ENCODE results near the gene RAX2.

RAX2 gene

DNA sequence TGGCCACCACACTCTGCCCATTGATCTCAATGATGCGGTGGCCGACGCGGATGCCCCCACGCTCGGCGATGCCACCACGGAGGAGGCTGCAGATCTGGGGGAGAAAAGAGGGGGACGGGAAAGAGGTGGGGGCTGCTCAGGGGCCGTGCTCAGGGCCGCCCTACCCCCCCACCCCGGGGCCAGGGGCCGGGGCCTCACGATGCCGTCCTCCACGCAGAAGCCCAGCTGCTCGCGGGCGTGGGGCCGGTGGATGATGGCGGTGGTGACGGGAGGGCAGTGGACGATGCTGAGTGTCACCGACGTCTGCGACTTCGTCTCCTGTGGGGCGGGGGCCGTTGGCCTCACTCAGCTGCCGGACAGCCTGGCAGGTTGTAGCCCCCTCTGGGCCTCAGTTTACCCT, 20.8 kb downstream of the RAX2 start:
- H3K9ac ChIP-seq (ENCODE audit: low read depth, low read length): no peak overlapping the region
- peaks cover 19% of the 10 kb centered on the region for H3K36me3 ChIP-seq (ENCODE audit: insufficient read depth, low read depth, low read length)
- H3K4me1 ChIP-seq (ENCODE audit: insufficient read depth, low read length): no peaks in the 10 kb centered on the region
- H3K4me3 ChIP-seq (ENCODE audit: low read length): no peak overlapping the region
- no peaks in the 10 kb centered on the region for H3K27me3 ChIP-seq (ENCODE audit: insufficient read depth, low read length)
- H3K27ac ChIP-seq (ENCODE audit: low read length): no peak overlapping the region
- H3K9me3 ChIP-seq (ENCODE audit: insufficient read depth, low read depth, low read length): no peaks in the 10 kb centered on the region

DNA sequence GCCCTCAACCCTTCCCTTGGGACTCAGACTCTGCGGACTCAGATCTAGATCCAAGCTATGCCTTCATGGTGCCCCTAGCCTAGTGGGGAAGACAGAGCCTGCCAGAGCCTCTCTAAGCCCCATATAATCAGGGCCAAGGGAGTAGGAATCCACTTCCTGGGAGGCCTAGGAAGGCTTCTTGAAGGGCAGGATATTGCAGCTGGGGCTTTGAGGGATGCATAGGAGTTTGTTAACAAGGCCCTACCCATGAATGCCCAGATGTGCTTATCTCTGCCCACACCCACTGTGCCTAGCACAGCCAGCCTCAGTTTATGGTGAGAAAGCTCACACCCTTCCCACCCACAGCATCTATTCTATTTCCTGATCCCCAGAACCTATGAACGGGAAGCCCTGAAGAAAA, 21.8 kb downstream of the RAX2 start:
- H3K36me3 ChIP-seq (ENCODE audit: insufficient read depth, low read depth, low read length): peaks cover 19% of the 10 kb centered on the region

DNA sequence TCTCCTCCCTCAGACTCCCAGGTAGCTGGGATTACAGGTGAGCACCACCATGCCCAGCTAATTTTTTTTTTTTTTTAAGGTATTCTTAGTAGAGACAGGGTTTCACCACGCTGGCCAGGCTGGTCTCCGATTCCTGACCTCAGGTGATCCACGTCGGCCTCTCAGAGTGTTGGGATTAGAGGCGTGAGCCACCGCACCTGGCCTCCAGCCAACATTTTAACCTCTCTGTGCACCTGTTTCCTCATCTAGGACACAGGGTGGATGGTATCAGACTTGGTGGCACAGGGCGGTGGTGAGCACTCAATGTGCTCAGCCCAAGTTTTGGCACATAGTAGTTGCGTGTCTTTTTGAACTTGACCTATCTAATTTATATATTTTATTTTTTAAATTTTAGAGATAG, 23.1 kb downstream of the RAX2 start:
- H3K27me3 ChIP-seq (ENCODE audit: insufficient read depth, low read length): no peaks in the 10 kb centered on the region
- no peak overlapping the region for H3K27ac ChIP-seq (ENCODE audit: low read length)
- H3K36me3 ChIP-seq (ENCODE audit: insufficient read depth, low read depth, low read length): peaks cover 19% of the 10 kb centered on the region
- H3K9me3 ChIP-seq (ENCODE audit: insufficient read depth, low read depth, low read length): no peaks in the 10 kb centered on the region
- no peak overlapping the region for H3K4me3 ChIP-seq (ENCODE audit: low read length)
- no peaks in the 10 kb centered on the region for H3K4me1 ChIP-seq (ENCODE audit: insufficient read depth, low read length)
- no peak overlapping the region for H3K9ac ChIP-seq (ENCODE audit: low read depth, low read length)

More for the DNA sequence above, 21.8 kb downstream of the RAX2 start:
- no peak overlapping the region for H3K27ac ChIP-seq (ENCODE audit: low read length)
- H3K27me3 ChIP-seq (ENCODE audit: insufficient read depth, low read length): no peaks in the 10 kb centered on the region
- no peaks in the 10 kb centered on the region for H3K9me3 ChIP-seq (ENCODE audit: insufficient read depth, low read depth, low read length)
- H3K4me3 ChIP-seq (ENCODE audit: low read length): no peak overlapping the region
- H3K4me1 ChIP-seq (ENCODE audit: insufficient read depth, low read length): no peaks in the 10 kb centered on the region
- no peak overlapping the region for H3K9ac ChIP-seq (ENCODE audit: low read depth, low read length)

DNA sequence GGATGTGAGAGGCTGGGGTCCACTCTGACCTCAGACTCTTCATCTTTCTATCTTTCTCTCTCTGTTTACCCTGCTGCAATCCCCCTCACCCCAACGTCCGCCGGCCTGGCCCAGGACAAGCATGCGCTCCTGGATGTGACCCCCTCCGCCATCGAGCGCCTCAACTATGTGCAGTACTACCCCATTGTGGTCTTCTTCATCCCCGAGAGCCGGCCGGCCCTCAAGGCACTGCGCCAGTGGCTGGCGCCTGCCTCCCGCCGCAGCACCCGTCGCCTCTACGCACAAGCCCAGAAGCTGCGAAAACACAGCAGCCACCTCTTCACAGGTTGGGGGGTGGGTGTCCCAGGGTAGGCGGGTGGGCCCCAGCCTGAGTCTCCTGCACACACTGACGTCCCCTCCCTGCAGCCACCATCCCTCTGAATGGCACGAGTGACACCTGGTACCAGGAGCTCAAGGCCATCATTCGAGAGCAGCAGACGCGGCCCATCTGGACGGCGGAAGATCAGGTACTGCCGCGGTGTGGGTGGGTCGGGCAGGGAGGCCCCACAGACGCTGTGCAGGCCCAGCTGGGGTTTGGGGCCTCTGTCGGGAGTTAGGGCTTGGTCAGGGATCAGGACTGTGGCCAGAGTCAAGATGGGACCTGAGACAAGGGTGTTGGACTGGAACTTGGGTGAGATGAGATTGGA, 25.5 kb downstream of the RAX2 start:
- Histone ChIP-seq H3K9ac (ENCODE audit: low read depth, low read length) (no peak overlapping the region), H3K27ac (ENCODE audit: low read length) (no peak overlapping the region), H3K4me1 (ENCODE audit: insufficient read depth, low read length) (no peaks in the 10 kb centered on the region), H3K36me3 (ENCODE audit: insufficient read depth, low read depth, low read length) (peaks cover 10% of the 10 kb centered on the region; the same call in 1 of the 2 replicates), H3K27me3 (ENCODE audit: insufficient read depth, low read length) (no peaks in the 10 kb centered on the region), H3K9me3 (ENCODE audit: insufficient read depth, low read depth, low read length) (no peaks in the 10 kb centered on the region), H3K4me3 (ENCODE audit: low read length) (no peak overlapping the region)

DNA sequence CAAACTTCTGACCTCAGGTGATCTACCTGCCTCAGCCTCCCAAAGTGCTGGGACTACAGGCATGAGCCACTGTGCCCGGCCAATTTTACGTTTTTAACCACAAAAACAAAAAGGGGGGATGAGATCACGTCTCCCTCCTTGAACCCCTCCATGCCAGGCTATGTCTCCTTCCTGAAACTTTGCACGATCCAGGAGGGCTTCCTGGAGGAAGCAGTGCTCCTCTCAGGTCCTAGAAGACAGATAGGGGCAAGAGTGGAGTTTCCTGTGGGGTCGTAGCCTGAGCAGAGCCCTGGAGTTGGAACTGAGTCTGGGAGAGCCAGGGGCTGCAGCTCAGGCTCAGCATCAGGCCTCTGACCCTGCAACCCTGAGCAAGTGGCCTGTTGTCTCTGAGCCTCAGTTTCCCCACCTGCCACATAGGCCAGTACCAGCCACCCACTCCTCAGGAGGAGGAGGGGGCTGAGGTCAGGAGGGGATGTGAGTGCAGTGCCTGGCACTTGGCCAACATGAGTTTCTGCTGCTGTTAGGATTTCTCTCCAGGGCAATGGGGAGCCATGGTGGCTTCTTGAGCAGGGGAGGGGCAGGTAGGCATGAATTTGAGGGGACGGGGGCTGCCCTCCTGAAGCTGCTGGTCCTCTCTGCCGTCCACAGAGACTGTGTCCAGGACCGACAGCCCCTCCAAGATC, 26.5 kb downstream of the RAX2 start:
- Histone ChIP-seq H3K9ac (ENCODE audit: low read depth, low read length) (no peak overlapping the region), H3K9me3 (ENCODE audit: insufficient read depth, low read depth, low read length) (no peaks in the 10 kb centered on the region), H3K27me3 (ENCODE audit: insufficient read depth, low read length) (no peaks in the 10 kb centered on the region), H3K36me3 (ENCODE audit: insufficient read depth, low read depth, low read length) (peaks cover 6% of the 10 kb centered on the region; the same call in 1 of the 2 replicates), H3K4me3 (ENCODE audit: low read length) (no peak overlapping the region), H3K4me1 (ENCODE audit: insufficient read depth, low read length) (no peaks in the 10 kb centered on the region), H3K27ac (ENCODE audit: low read length) (no peak overlapping the region)

DNA sequence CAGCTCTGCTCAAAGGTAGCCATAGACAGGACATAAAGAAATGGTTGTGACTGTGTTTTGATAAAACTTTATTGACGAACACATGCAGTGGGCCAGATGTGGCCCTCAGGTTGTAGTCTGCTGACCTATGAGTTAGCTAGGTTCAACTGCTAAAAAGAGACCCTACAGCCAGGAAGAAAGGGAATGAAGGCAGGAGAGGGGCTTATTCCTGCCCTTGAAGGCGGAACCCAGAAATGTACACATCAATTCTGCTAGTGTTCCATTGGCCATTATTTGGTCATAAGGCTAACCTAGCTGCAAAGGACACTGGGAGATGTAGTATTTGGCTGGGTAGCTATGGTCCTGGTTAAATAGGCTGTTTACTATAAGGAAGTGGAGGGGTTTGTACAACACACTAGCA, 28.5 kb downstream of the RAX2 start:
- no peak overlapping the region for H3K27ac ChIP-seq (ENCODE audit: low read length)
- H3K36me3 ChIP-seq (ENCODE audit: insufficient read depth, low read depth, low read length): no peaks in the 10 kb centered on the region
- no peaks in the 10 kb centered on the region for H3K4me1 ChIP-seq (ENCODE audit: insufficient read depth, low read length)
- H3K9me3 ChIP-seq (ENCODE audit: insufficient read depth, low read depth, low read length): no peaks in the 10 kb centered on the region
- no peak overlapping the region for H3K4me3 ChIP-seq (ENCODE audit: low read length)
- no peak overlapping the region for H3K9ac ChIP-seq (ENCODE audit: low read depth, low read length)
- H3K27me3 ChIP-seq (ENCODE audit: insufficient read depth, low read length): no peaks in the 10 kb centered on the region

DNA sequence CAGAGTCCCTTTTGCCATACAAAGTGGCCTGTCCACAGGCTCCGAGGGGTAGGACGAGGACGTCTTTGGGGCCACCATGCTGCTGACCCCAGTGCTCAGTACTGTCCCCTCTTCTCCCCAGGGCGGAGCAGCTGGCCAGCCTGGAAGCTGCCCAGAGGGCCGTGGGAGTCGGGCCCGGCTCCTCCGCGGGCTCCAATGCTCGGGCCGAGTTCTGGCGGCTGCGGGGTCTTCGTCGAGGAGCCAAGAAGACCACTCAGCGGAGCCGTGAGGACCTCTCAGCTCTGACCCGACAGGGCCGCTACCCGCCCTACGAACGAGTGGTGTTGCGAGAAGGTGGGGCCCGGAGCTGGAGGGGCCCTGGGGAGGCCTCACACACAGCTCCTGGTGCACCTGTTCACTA, 31.6 kb downstream of the RAX2 start:
- no peaks in the 10 kb centered on the region for H3K4me1 ChIP-seq (ENCODE audit: insufficient read depth, low read length)
- H3K9ac ChIP-seq (ENCODE audit: low read depth, low read length): no peak overlapping the region
- no peaks in the 10 kb centered on the region; the same call in 1 of the 2 replicates for H3K36me3 ChIP-seq (ENCODE audit: insufficient read depth, low read depth, low read length)
- H3K4me3 ChIP-seq (ENCODE audit: low read length): no peak overlapping the region
- no peak overlapping the region for H3K27ac ChIP-seq (ENCODE audit: low read length)
- no peaks in the 10 kb centered on the region for H3K27me3 ChIP-seq (ENCODE audit: insufficient read depth, low read length)
- H3K9me3 ChIP-seq (ENCODE audit: insufficient read depth, low read depth, low read length): no peaks in the 10 kb centered on the region

DNA sequence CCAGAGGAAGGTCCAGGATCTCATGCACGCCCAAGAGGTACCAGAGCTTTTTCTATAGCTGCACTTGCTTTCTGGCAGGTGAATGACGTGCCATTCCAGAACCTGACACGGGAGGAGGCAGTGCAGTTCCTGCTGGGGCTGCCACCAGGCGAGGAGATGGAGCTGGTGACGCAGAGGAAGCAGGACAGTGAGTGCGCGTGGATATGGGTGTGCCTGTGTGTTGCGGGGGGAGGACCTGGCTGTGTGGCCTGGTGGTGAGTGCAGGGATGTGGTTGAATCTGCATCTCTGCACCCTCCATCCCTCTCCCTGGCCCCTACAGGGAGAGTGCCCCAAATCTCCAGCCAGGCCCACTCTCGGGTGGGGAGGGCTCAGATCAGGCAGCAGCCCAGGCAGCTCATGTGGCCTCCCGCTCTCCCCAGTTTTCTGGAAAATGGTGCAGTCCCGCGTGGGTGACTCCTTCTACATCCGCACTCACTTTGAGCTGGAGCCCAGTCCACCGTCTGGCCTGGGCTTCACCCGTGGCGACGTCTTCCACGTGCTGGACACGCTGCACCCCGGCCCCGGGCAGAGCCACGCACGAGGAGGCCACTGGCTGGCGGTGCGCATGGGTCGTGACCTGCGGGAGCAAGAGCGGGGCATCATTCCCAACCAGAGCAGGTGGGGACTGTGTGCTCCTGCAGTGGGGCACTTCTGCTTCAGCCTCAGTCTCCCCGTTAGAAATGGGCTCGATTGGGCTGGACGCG, 33.4 kb downstream of the RAX2 start:
- Histone ChIP-seq H3K27me3 (ENCODE audit: insufficient read depth, low read length) (no peaks in the 10 kb centered on the region), H3K27ac (ENCODE audit: low read length) (no peak overlapping the region), H3K36me3 (ENCODE audit: insufficient read depth, low read depth, low read length) (no peaks in the 10 kb centered on the region; the same call in 1 of the 2 replicates), H3K9me3 (ENCODE audit: insufficient read depth, low read depth, low read length) (no peaks in the 10 kb centered on the region), H3K9ac (ENCODE audit: low read depth, low read length) (no peak overlapping the region), H3K4me3 (ENCODE audit: low read length) (no peak overlapping the region), H3K4me1 (ENCODE audit: insufficient read depth, low read length) (no peaks in the 10 kb centered on the region)

DNA sequence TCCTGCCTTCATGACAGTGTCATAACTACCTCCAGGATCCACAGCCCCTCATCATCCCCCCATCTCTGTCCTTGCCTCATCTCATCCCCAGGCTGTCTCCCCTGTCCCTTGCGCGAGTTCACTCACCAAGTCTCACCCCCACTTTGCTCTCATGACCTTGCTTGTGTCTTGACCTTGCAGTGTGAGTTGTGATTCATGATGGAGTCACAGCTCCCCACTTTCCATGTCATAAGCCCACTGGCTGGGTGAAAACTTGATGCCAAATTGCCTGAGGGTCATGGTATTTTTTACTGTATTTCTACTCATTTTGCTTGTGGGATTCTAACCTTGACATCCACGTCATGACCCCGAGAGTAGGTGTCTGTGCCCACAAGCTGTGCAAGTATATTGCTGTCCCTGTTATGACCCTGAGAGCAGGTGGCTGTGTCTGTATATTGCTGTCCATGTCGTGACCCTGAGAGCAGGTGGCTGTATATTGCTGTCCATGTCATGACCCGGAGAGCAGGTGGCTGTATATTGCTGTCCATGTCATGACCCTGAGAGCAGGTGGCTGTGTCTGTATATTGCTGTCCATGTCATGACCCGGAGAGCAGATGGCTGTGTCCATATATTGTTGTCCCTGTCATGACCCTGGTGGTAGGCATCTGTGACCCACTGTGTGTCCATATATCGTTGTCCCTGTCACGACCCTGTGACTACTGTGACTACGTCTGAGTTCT, 34.4 kb downstream of the RAX2 start:
- Histone ChIP-seq H3K4me1 (ENCODE audit: insufficient read depth, low read length) (no peaks in the 10 kb centered on the region), H3K27ac (ENCODE audit: low read length) (no peak overlapping the region), H3K9me3 (ENCODE audit: insufficient read depth, low read depth, low read length) (no peaks in the 10 kb centered on the region), H3K9ac (ENCODE audit: low read depth, low read length) (no peak overlapping the region), H3K36me3 (ENCODE audit: insufficient read depth, low read depth, low read length) (no peaks in the 10 kb centered on the region; the same call in 1 of the 2 replicates), H3K27me3 (ENCODE audit: insufficient read depth, low read length) (no peaks in the 10 kb centered on the region), H3K4me3 (ENCODE audit: low read length) (no peak overlapping the region)

DNA sequence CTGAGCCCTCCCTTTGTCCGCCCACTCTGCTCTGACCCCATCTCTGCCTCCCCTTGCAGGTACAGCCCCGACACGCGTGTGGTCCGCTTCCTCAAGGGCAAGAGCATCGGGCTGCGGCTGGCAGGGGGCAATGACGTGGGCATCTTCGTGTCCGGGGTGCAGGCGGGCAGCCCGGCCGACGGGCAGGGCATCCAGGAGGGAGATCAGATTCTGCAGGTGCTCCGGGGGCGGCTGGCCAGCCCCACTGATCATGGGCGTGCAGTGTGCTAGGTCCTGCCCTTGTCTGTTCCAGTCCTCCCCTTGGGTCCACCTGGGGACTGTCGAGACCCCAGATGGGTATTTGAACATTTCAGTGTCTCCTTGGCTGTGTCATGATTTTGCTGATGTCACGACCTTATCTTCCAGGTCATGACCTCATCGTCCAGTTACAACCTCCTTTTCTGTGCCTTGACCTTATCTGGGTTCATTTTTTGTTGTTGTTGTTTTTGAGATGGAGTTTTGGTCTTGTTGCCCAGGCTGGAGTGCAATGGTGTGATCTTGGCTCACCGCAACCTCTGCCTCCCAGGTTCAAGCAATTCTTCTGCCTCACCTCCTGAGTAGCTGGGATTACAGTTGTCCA, 35.8 kb downstream of the RAX2 start:
- Histone ChIP-seq H3K4me1 (ENCODE audit: insufficient read depth, low read length) (no peaks in the 10 kb centered on the region), H3K27me3 (ENCODE audit: insufficient read depth, low read length) (no peaks in the 10 kb centered on the region), H3K36me3 (ENCODE audit: insufficient read depth, low read depth, low read length) (no peaks in the 10 kb centered on the region; the same call in 1 of the 2 replicates), H3K27ac (ENCODE audit: low read length) (no peak overlapping the region), H3K4me3 (ENCODE audit: low read length) (no peak overlapping the region), H3K9me3 (ENCODE audit: insufficient read depth, low read depth, low read length) (no peaks in the 10 kb centered on the region), H3K9ac (ENCODE audit: low read depth, low read length) (no peak overlapping the region)

DNA sequence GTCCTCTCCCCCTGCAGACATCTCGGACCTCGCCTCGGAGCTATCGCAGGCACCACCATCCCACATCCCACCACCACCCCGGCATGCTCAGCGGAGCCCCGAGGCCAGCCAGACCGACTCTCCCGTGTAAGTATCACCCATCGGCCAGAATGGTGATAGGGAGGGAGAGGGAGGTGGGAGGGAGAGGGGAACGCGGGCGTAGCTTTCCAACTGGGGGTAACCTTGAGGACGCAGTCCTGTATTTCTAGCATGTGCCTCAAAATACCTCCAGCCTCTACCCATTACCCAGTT, 37.8 kb downstream of the RAX2 start:
- H3K4me1 ChIP-seq (ENCODE audit: insufficient read depth, low read length): no peaks in the 10 kb centered on the region
- no peaks in the 10 kb centered on the region; the same call in 1 of the 2 replicates for H3K36me3 ChIP-seq (ENCODE audit: insufficient read depth, low read depth, low read length)
- no peak overlapping the region for H3K9ac ChIP-seq (ENCODE audit: low read depth, low read length)
- no peaks in the 10 kb centered on the region for H3K27me3 ChIP-seq (ENCODE audit: insufficient read depth, low read length)
- no peak overlapping the region for H3K4me3 ChIP-seq (ENCODE audit: low read length)
- no peak overlapping the region for H3K27ac ChIP-seq (ENCODE audit: low read length)
- no peaks in the 10 kb centered on the region for H3K9me3 ChIP-seq (ENCODE audit: insufficient read depth, low read depth, low read length)
